OCI-LY3 (cell line): ENCODE data around the gene PRPF19.
A peak's percentile ranks its signal among the peaks of the same experiment; 100 is the strongest.

Source experiments
- H2AFZ ChIP-seq: fragments of 200-600, 300-600 bp; shearing (Covaris generic); 2 replicates; pipeline ENCODE4 v1.6.0; 2014; ENCODE audit warnings: antibody characterized with exemption, low read depth, low read length
- H3K27ac ChIP-seq: fragments of 200-600, 300-600 bp; sonication (generic); 2 replicates; pipeline ENCODE4 v1.5.1; 2014; ENCODE audit warnings: mild to moderate bottlenecking, low read length, moderate library complexity, mixed read lengths
- H3K27me3 ChIP-seq: fragments of 200-600, 300-600 bp; sonication (generic); 2 replicates; pipeline ENCODE4 v1.6.1; 2014; ENCODE audit warnings: low read depth, low read length, mixed read lengths
- H3K36me3 ChIP-seq: fragments of 200-600, 300-600 bp; sonication (generic); replicated peaks from 2 replicates; pipeline ENCODE3; 2014; ENCODE audit warnings: low read depth, low read length, mixed read lengths
- H3K4me1 ChIP-seq: fragments of 300-600, 200-600 bp; sonication (generic); 2 replicates; pipeline ENCODE4 v1.6.1; 2014; ENCODE audit warnings: low read length, mixed read lengths
- H3K4me2 ChIP-seq: fragments of 200-600, 300-600 bp; sonication (generic); 2 replicates; pipeline ENCODE4 v1.6.1; 2014; ENCODE audit warnings: low read length, mixed read lengths
- H3K4me3 ChIP-seq: fragments of 300-600, 200-600 bp; sonication (generic); 2 replicates; pipeline ENCODE4 v1.5.1; 2014; ENCODE audit warnings: antibody characterized with exemption, mild to moderate bottlenecking, low read length, moderate library complexity
- H3K79me2 ChIP-seq: fragments of 300-600, 200-600 bp; shearing (Covaris generic); 2 replicates; pipeline ENCODE4 v1.6.1; 2014; ENCODE audit warnings: mild to moderate bottlenecking, low read length, mixed read lengths
- H3K9ac ChIP-seq: fragments of 300-600, 200-600 bp; shearing (Covaris generic); 2 replicates; pipeline ENCODE4 v1.6.0; 2014; ENCODE audit warnings: mild to moderate bottlenecking, low read length, moderate library complexity
- H3K9me3 ChIP-seq: fragments of 200-600, 300-600 bp; shearing (Covaris generic); 2 replicates; pipeline ENCODE4 v1.6.1; 2014; ENCODE audit warnings: low read length, mixed read lengths; ENCODE audit not compliant: insufficient read depth
- H4K20me1 ChIP-seq: fragments of 200-600, 300-600 bp; sonication (generic); 2 replicates; pipeline ENCODE4 v1.6.1; 2016; ENCODE audit warnings: low read length, mixed read lengths; ENCODE audit not compliant: insufficient read depth
- EZH2phosphoT487 ChIP-seq: fragments of 200-600 bp; shearing (Covaris generic); IDR thresholded peaks from 2 replicates; pipeline ENCODE4 v1.6.1; 2018; ENCODE audit warnings: antibody characterized with exemption, mixed run types, low read depth
- TF ChIP-seq, protein P1 (sequence below): fragments of 200-600, 300-600 bp; sonication (generic); IDR thresholded peaks from 2 replicates; pipeline ENCODE4 v1.5.1; 2014; ENCODE audit warnings: antibody characterized with exemption, low read length, low read depth

Gene PRPF19

GRCh38 chr11:60932605-60933356 is 26.4 kb upstream of the PRPF19 start:
- peaks cover 27% of the 10 kb centered on the region for H3K36me3 ChIP-seq
- peak overlapping the region; percentile 84 for H3K27ac ChIP-seq
- H3K27me3 ChIP-seq, result no peaks in the 10 kb centered on the region
- H3K79me2 ChIP-seq, result no peaks in the 10 kb centered on the region
- peak overlapping the region; percentile 91 for H3K4me2 ChIP-seq
- TF ChIP-seq, protein P1, sequence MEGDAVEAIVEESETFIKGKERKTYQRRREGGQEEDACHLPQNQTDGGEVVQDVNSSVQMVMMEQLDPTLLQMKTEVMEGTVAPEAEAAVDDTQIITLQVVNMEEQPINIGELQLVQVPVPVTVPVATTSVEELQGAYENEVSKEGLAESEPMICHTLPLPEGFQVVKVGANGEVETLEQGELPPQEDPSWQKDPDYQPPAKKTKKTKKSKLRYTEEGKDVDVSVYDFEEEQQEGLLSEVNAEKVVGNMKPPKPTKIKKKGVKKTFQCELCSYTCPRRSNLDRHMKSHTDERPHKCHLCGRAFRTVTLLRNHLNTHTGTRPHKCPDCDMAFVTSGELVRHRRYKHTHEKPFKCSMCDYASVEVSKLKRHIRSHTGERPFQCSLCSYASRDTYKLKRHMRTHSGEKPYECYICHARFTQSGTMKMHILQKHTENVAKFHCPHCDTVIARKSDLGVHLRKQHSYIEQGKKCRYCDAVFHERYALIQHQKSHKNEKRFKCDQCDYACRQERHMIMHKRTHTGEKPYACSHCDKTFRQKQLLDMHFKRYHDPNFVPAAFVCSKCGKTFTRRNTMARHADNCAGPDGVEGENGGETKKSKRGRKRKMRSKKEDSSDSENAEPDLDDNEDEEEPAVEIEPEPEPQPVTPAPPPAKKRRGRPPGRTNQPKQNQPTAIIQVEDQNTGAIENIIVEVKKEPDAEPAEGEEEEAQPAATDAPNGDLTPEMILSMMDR, result no peak
- no peak for TF ChIP-seq EZH2phosphoT487
- peak overlapping the region; percentile 56; the same call in 1 of the 2 replicates for H3K4me3 ChIP-seq
- peak overlapping the region; percentile 49 for H3K9ac ChIP-seq
- H2AFZ ChIP-seq, result no peak overlapping the region
- peaks cover 55% of the 10 kb centered on the region for H3K4me1 ChIP-seq
- H4K20me1 ChIP-seq, result peaks cover 30% of the 10 kb centered on the region
- H3K9me3 ChIP-seq, result no peaks in the 10 kb centered on the region

DNA sequence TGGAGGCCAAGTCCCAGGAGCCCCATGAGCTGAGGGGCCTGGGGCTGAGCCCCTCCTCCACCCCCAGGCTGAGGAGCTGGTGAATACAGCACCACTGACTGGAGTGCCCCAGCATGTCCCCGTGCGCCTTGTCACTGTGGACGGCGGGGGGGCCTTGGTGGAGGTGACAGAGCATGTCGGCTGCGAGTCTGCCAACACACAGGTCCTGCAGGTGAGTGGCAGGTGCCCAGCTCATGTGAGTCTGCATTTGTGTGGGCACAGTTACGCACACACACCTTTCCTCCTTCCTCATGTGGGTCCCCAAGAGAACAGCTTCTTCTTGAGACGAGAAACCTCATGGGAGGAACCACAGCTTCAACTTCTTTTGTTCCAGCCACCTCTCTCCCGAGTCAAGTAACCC is 25.5 kb upstream of the PRPF19 start:
- Histone ChIP-seq H3K4me2 (peak overlapping the region; percentile 91), H2AFZ (no peak overlapping the region), H3K79me2 (no peaks in the 10 kb centered on the region), H3K9ac (peak overlapping the region; percentile 49), H3K4me1 (peaks cover 55% of the 10 kb centered on the region), H3K36me3 (peaks cover 18% of the 10 kb centered on the region), H3K27me3 (no peaks in the 10 kb centered on the region), H3K9me3 (no peaks in the 10 kb centered on the region), H4K20me1 (peaks cover 21% of the 10 kb centered on the region), H3K4me3 (peak overlapping the region; percentile 56), H3K27ac (peak overlapping the region; percentile 84)
- TF ChIP-seq EZH2phosphoT487, result no peak
- TF ChIP-seq, protein P1, result no peak

DNA sequence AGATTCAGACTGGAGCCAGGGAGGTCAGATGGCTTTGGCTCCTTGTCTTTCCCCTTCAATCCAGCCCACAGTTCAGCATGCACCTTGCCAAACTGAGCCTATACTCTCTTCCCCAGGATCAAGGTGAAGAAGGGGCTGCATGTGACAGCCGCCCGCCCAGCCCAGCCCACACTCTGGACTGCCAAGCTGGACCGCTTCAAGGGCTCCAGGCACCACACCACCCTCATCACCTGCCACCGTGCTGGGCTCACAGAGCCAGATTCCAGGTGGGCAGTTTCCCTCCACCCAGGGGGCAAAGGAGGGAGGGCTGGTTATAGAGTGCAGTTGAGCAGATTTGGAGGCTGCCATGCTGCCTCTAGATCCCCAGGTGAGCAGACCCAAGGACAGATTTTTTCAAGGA is 24.0 kb upstream of the PRPF19 start:
- Histone ChIP-seq H3K4me1 (peaks cover 57% of the 10 kb centered on the region), H3K79me2 (no peaks in the 10 kb centered on the region), H2AFZ (no peak overlapping the region), H3K4me2 (no peak overlapping the region), H3K4me3 (no peak overlapping the region), H3K27ac (no peak overlapping the region), H3K9me3 (no peaks in the 10 kb centered on the region), H4K20me1 (peaks cover 6% of the 10 kb centered on the region; the same call in 1 of the 2 replicates), H3K36me3 (peaks cover 16% of the 10 kb centered on the region), H3K9ac (no peak overlapping the region), H3K27me3 (no peaks in the 10 kb centered on the region)
- TF ChIP-seq, protein P1, result no peak
- TF ChIP-seq EZH2phosphoT487, result no peak

DNA sequence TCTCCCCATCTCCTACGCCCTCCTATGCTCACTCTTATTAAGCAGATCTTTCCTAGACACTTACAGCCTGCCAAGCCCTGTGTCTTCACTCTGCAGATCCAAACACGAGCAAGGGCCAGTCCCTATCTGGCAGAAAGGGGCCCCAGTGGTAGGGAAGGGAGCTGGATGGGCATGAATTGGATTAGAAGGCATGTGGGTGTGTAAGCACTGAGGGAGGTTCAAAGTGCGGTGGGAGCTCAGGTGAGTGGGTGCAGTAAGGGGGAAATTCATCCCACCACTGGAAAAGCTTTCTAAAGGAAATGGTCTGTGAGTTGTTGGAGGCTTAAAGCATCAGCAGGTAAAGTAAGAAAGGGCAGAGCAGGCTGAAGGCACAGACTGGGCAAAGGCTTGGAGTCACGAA is 23.4 kb upstream of the PRPF19 start:
- peaks cover 12% of the 10 kb centered on the region for H3K36me3 ChIP-seq
- no peaks in the 10 kb centered on the region for H3K27me3 ChIP-seq
- H3K4me3 ChIP-seq, result no peak overlapping the region
- no peak overlapping the region for H3K9ac ChIP-seq
- H3K4me1 ChIP-seq, result peaks cover 56% of the 10 kb centered on the region
- H3K79me2 ChIP-seq, result no peaks in the 10 kb centered on the region
- no peaks in the 10 kb centered on the region for H3K9me3 ChIP-seq
- no peak for TF ChIP-seq EZH2phosphoT487
- TF ChIP-seq, protein P1, result no peak
- no peak overlapping the region for H3K27ac ChIP-seq
- no peak overlapping the region for H2AFZ ChIP-seq
- H4K20me1 ChIP-seq, result no peaks in the 10 kb centered on the region
- no peak overlapping the region for H3K4me2 ChIP-seq
